GM21717 (cell line): ENCODE results near the gene RRP9.
"Not testable (repeated sequence)": the region's sequence is repeated elsewhere in the genome, so short reads cannot be mapped to it uniquely, and the experiment has no call there.

Experiments used
- ATAC-seq: cut with Tn5 transposase; IDR thresholded peaks from one replicate; pipeline ENCODE4 v1.9.1; 2021; ENCODE audit warnings: mild to moderate bottlenecking, moderate library complexity; ENCODE audit not compliant: unreplicated experiment

Gene RRP9

GRCh38 chr3:51941798-51942602 is at the start of gene RRP9, which contains the start of gene PARP3:
RRP9 (minus strand) TSS chr3:51941904; CDS start chr3:51941867, 37 bp downstream.
PARP3 (plus strand) TSS chr3:51942363; CDS start chr3:51943356, 993 bp downstream.
- ATAC-seq = peak; percentile 87

GRCh38 chr3:51990501-51990971 is 48.8 kb upstream of the RRP9 start:
- not testable (repeated sequence) for ATAC-seq

GRCh38 chr3:51988286-51989146 is 46.8 kb upstream of the RRP9 start:
- no peak for ATAC-seq

GRCh38 chr3:51987568-51987967 is 45.9 kb upstream of the RRP9 start:
- no peak for ATAC-seq

- ATAC-seq = no peak
These were observed 44.6 kb upstream of the RRP9 start for GRCh38 chr3:51986010-51986947.

GRCh38 chr3:51985063-51985462 is 43.4 kb upstream of the RRP9 start:
- no peak for ATAC-seq

GRCh38 chr3:51984269-51984647 is 42.6 kb upstream of the RRP9 start:
- ATAC-seq = no peak

GRCh38 chr3:51983578-51984268 is 42.0 kb upstream of the RRP9 start:
- ATAC-seq = no peak

- peak; percentile 75 for ATAC-seq
These were observed 41.3 kb upstream of the RRP9 start, which contains the start of gene ACY1 for GRCh38 chr3:51982838-51983577. ACY1 (plus strand) TSS chr3:51983535; CDS start chr3:51984065, 530 bp downstream.

- peak; percentile 47 for ATAC-seq
These were observed 40.7 kb upstream of the RRP9 start for GRCh38 chr3:51982352-51982837.

GRCh38 chr3:51980253-51980652 is 38.5 kb upstream of the RRP9 start:
- no peak for ATAC-seq

GRCh38 chr3:51978143-51978502 is 36.4 kb upstream of the RRP9 start:
- ATAC-seq = no peak

- no peak for ATAC-seq
These were observed 35.9 kb upstream of the RRP9 start for GRCh38 chr3:51977446-51978142.

- ATAC-seq = no peak
These were observed 34.3 kb upstream of the RRP9 start for GRCh38 chr3:51975852-51976549.

GRCh38 chr3:51974963-51975851 is 33.5 kb upstream of the RRP9 start, which contains the start of gene ABHD14A:
ABHD14A (plus strand) TSS chr3:51975064; CDS start chr3:51975136, 72 bp downstream.
- ATAC-seq = peak; percentile 42

- peak; percentile 13 for ATAC-seq
These were observed 32.7 kb upstream of the RRP9 start for GRCh38 chr3:51974277-51974962.
